Stimulated activated CD4-positive, alpha-beta T cell treated with anti-CD3 and anti-CD28 coated beads, Interleukin-15, amount 100 ng/mL, for 48 hours (primary cell): ENCODE data around the gene NOXO1.
A peak's percentile ranks its signal among the peaks of the same experiment; 100 is the strongest.
"Not testable (repeated sequence)": the region's sequence is repeated elsewhere in the genome, so short reads cannot be mapped to it uniquely, and the experiment has no call there.

Source experiments
- DNase-seq, 2 donors: peaks; one replicate each; pipeline ENCODE4 v3.0.0-alpha.2; 2020; ENCODE audit warnings: low read depth in 2 of 2

The NOXO1 gene

GRCh38 chr16:1981398-1981836 is at the start of gene NOXO1:
Gene NOXO1, minus strand, starts transcription at chr16:1981469. Its CDS starts 290 bp downstream, at chr16:1981179.
- no peak for DNase-seq

- DNase-seq, result no peak
Measured at GRCh38 chr16:2030036-2030435, 48.8 kb upstream of the NOXO1 start.

GRCh38 chr16:2029350-2029749 is 48.1 kb upstream of the NOXO1 start:
- DNase-seq, result no peak

GRCh38 chr16:2028620-2029220 is 47.5 kb upstream of the NOXO1 start:
- DNase-seq, result no peak

- no peak for DNase-seq
Measured at GRCh38 chr16:2028146-2028545, 46.9 kb upstream of the NOXO1 start.

- DNase-seq, result no peak
Measured at GRCh38 chr16:2027024-2028010, 46.0 kb upstream of the NOXO1 start.

- DNase-seq, result no peak
Measured at GRCh38 chr16:2026461-2027023, 45.3 kb upstream of the NOXO1 start, which contains the start of gene NHERF2. Gene NHERF2, plus strand, starts transcription at chr16:2026902. Its CDS starts 104 bp downstream, at chr16:2027006.

- no peak for DNase-seq
Measured at GRCh38 chr16:2025878-2026460, 44.7 kb upstream of the NOXO1 start.

GRCh38 chr16:2025251-2025650 is 44.0 kb upstream of the NOXO1 start:
- DNase-seq, result no peak

GRCh38 chr16:2024032-2024420 is 42.8 kb upstream of the NOXO1 start:
- no peak for DNase-seq

- DNase-seq, result peak; percentile 85 to 94
Measured at GRCh38 chr16:2023092-2024031, 42.1 kb upstream of the NOXO1 start.

GRCh38 chr16:2022723-2023091 is 41.4 kb upstream of the NOXO1 start:
- DNase-seq, result no peak

GRCh38 chr16:2019921-2020831 is 38.9 kb upstream of the NOXO1 start:
- DNase-seq, result no peak

GRCh38 chr16:2019518-2019920 is 38.2 kb upstream of the NOXO1 start, which contains the start of gene NPW:
Gene NPW, plus strand, starts transcription at chr16:2019785.
- no peak for DNase-seq

- DNase-seq, result no peak
Measured at GRCh38 chr16:2016407-2016922, 35.2 kb upstream of the NOXO1 start.

GRCh38 chr16:2015947-2016208 is 34.6 kb upstream of the NOXO1 start:
- DNase-seq, result no peak

GRCh38 chr16:2015117-2015946 is 34.1 kb upstream of the NOXO1 start:
- DNase-seq, result no peak

- no peak for DNase-seq
Measured at GRCh38 chr16:2013527-2013926, 32.3 kb upstream of the NOXO1 start.

GRCh38 chr16:2011726-2012125 is 30.5 kb upstream of the NOXO1 start:
- not testable (repeated sequence) for DNase-seq
